HUES48 (cell line): ENCODE measurements around the gene GOLGA8K.
"Not testable (repeated sequence)": the region's sequence is repeated elsewhere in the genome, so short reads cannot be mapped to it uniquely, and the experiment has no call there.

ENCODE experiments used
- H3K27ac ChIP-seq: one replicate; pipeline ENCODE4 v1.7.0; 2013; ENCODE audit warnings: low read depth, low read length, inconsistent platforms
- H3K27me3 ChIP-seq: 2 replicates; pipeline ENCODE4 v1.6.1; 2013; ENCODE audit warnings: mild to moderate bottlenecking, low read length; ENCODE audit not compliant: control insufficient read depth, insufficient read depth
- H3K36me3 ChIP-seq: 2 replicates; pipeline ENCODE4 v1.6.1; 2013; ENCODE audit warnings: low read length; ENCODE audit not compliant: control insufficient read depth, insufficient read depth
- H3K4me1 ChIP-seq: 2 replicates; pipeline ENCODE4 v1.6.1; 2013; ENCODE audit warnings: mild to moderate bottlenecking, low read length; ENCODE audit not compliant: control insufficient read depth, insufficient read depth
- H3K4me3 ChIP-seq: 2 replicates; pipeline ENCODE4 v1.5.1; 2013; ENCODE audit warnings: mild to moderate bottlenecking, low read depth, low read length
- H3K9ac ChIP-seq: 2 replicates; pipeline ENCODE4 v1.6.1; 2013; ENCODE audit warnings: mild to moderate bottlenecking, low read depth, low read length, moderate library complexity
- H3K9me3 ChIP-seq: 2 replicates; pipeline ENCODE4 v1.6.1; 2013; ENCODE audit warnings: low read length; ENCODE audit not compliant: control insufficient read depth, insufficient read depth

The GOLGA8K gene

DNA sequence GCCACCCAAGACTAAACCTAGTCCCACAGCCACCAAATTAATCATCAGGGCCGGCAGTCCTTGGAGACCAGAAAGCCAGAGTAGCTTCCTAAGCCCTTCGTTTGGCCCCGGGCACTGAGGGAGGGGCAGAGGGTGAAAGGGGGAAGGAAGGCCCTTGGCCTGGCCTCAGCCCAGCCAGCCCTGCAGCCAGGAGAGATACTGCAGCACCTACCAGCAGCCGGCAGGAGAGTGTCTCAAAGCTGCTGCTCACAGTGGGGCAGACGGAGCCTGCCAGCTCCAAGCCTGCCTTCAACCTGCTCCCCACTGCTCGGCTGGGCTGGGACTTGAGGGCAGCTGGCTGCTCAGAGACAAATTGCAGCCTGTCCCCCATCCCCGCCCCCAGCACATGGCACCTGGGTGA is 50.3 kb downstream of the GOLGA8K start:
- H3K9ac ChIP-seq, H3K27me3 ChIP-seq, H3K4me3 ChIP-seq, H3K4me1 ChIP-seq, H3K27ac ChIP-seq, H3K9me3 ChIP-seq, H3K36me3 ChIP-seq: not testable (repeated sequence)

DNA sequence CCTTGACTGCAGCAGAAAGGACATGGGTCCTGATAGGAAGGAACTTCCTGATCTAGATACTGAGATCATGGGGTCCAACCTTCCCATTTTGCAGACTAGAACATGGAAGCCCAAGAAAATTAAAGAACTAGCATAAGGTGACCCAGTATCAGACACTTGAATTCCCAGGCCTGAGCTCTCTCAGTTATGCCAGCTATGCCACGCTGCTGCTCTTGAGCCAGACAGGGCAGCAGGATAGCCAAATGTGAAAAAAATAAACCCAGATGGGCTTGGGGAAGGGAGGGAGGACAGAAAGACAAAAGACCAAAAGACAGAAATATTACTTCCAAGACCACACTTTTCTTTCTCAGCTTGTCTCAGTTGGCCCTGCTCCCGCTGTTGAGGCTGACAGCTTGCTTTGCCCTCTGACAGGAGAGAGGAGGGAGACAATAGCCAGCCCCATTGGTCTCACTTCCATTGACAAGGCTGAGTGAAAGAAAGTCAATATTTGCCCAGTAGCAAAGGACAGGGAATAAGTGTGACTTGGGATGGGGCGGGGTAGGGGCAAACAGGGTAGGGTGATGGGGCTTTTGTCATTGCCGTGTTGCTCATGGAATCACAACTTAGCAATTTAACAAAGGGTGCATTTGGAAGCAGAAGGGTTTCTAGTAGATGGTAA is 52.4 kb downstream of the GOLGA8K start:
- not testable (repeated sequence) for H3K4me1 ChIP-seq, H3K27me3 ChIP-seq, H3K36me3 ChIP-seq, H3K9ac ChIP-seq, H3K4me3 ChIP-seq, H3K27ac ChIP-seq, H3K9me3 ChIP-seq

DNA sequence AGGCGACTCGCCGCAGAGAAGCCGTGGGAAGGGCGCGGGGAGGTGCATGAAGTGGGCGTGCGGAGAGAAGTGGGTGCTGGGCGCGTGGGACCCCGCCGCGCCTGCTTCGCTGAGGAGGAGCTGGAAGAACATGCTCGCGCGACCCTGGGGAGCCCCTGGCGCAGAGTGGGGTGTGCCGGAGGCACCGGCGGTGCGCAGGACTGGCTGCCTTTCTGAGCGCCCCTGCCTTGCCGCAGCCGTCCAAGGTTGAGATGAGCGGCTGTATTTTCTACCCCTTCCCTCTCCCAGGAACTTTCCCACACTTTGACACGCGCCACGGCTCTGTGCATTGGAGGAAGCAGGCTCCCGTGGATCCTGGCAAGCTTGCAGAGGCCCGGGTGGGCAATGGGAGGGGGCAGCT is 56.1 kb downstream of the GOLGA8K start:
- not testable (repeated sequence) for H3K9me3 ChIP-seq, H3K27me3 ChIP-seq, H3K4me3 ChIP-seq, H3K27ac ChIP-seq, H3K9ac ChIP-seq, H3K36me3 ChIP-seq, H3K4me1 ChIP-seq

DNA sequence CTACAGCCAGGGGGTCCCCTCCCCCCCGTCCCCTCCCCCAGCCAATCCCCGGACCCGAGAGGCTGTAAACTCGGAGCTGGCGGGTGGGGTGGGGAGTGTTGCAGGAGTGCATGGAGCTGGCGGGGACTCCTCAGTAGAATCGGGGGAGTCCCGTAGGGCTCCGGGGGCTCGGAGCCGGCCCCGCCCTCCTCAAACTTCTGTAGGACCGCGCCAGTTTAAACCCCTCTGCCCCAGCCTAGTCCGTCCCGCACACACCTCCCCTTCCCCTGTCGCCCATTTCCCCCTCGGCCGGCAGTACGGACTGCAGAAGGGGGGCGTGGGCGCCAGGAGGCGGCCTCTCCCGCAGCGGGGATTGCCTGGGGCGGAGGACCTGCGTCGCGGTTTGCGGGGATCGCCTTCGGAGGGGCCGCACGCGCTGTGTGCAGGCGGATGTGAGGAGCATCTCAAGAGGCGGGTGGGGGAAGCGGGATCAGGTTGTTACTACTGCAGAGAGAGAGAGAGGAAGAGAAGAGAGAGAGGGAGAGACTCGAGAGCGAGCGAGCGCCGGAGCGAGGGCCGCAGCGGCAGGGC is 57.0 kb downstream of the GOLGA8K start:
- H3K4me1 ChIP-seq, H3K27ac ChIP-seq, H3K9ac ChIP-seq, H3K9me3 ChIP-seq, H3K27me3 ChIP-seq, H3K36me3 ChIP-seq, H3K4me3 ChIP-seq: not testable (repeated sequence)

DNA sequence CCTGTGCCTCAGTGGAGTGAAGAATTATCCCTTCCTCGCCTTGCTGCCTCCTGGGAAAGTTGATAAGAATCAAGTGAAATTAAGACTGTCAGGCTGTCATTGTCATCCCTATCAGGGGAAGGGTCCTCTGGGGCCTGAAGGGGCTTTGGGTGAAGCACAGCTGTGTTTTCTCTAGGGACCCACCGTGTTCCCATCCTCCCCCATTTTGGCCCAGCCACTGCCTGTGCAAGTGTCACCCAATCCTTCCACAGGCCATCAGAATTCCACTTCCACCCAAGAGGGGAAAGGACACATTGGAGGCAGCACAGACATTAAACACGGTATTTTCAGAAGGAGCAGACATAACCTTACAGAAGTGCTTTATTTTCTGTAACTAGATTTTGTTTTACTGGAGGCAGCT is 59.2 kb downstream of the GOLGA8K start:
- not testable (repeated sequence) for H3K4me1 ChIP-seq, H3K27me3 ChIP-seq, H3K27ac ChIP-seq, H3K9ac ChIP-seq, H3K9me3 ChIP-seq, H3K4me3 ChIP-seq, H3K36me3 ChIP-seq
